ENCODE measurements around the gene DIMT1.

The DIMT1 gene

GRCh38 chr5:62371409-62371808 is 32.3 kb downstream of the DIMT1 start:
- DNase-seq (ENCODE audit: low read depth) = no peak

- no peak for DNase-seq (ENCODE audit: low read depth)
These were observed 34.7 kb downstream of the DIMT1 start for GRCh38 chr5:62369039-62369438.

- DNase-seq (ENCODE audit: low read depth) = no peak
These were observed 41.0 kb downstream of the DIMT1 start for GRCh38 chr5:62362701-62363100.

GRCh38 chr5:62354028-62354874 is 49.5 kb downstream of the DIMT1 start:
- DNase-seq (ENCODE audit: low read depth) = no peak

GRCh38 chr5:62348723-62349481 is 54.8 kb downstream of the DIMT1 start:
- no peak for DNase-seq (ENCODE audit: low read depth)

- DNase-seq (ENCODE audit: low read depth) = no peak
These were observed 55.8 kb downstream of the DIMT1 start for GRCh38 chr5:62347928-62348327.

GRCh38 chr5:62346748-62347147 is 57.0 kb downstream of the DIMT1 start:
- DNase-seq (ENCODE audit: low read depth) = no peak

- DNase-seq (ENCODE audit: low read depth) = no peak
These were observed 60.3 kb downstream of the DIMT1 start for GRCh38 chr5:62343428-62343827.

- DNase-seq (ENCODE audit: low read depth) = no peak
These were observed 61.2 kb downstream of the DIMT1 start for GRCh38 chr5:62342476-62342837.

- DNase-seq (ENCODE audit: low read depth) = no peak
These were observed 61.8 kb downstream of the DIMT1 start for GRCh38 chr5:62341783-62342475.

- no peak for DNase-seq (ENCODE audit: low read depth)
These were observed 62.7 kb downstream of the DIMT1 start for GRCh38 chr5:62340979-62341378.

GRCh38 chr5:62340392-62340791 is 63.3 kb downstream of the DIMT1 start:
- no peak for DNase-seq (ENCODE audit: low read depth)
